Measurements from ENCODE around the gene C11orf65.
A peak's percentile ranks its signal among the peaks of the same experiment; 100 is the strongest.

The C11orf65 gene

DNA sequence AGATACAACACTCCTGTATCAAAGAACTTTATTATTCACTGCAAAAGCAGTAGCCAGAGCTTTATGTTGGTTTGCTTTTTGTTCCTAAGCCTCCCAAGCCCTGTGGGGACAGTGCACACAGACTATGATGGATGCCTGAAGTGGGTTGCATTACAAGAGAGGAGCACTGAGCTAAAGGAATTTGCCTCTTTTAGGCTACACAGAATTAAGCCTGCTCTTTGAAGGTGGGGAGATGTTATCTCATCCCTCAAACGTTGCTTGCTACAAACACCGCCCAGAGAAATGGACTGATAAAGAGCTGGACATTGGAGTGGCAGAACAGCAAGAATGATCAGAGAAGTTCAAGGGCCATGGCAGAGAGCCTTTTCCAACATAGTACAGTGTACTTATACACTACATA is 33.4 kb upstream of the C11orf65 start:
- H3K4me1 ChIP-seq (ENCODE audit: insufficient read depth, low read length), result peaks cover 30% of the 10 kb centered on the region
- ATAC-seq (ENCODE audit: insufficient read depth, low read depth) (no peak), DNase-seq (no peak)
- TF ChIP-seq, protein P1, sequence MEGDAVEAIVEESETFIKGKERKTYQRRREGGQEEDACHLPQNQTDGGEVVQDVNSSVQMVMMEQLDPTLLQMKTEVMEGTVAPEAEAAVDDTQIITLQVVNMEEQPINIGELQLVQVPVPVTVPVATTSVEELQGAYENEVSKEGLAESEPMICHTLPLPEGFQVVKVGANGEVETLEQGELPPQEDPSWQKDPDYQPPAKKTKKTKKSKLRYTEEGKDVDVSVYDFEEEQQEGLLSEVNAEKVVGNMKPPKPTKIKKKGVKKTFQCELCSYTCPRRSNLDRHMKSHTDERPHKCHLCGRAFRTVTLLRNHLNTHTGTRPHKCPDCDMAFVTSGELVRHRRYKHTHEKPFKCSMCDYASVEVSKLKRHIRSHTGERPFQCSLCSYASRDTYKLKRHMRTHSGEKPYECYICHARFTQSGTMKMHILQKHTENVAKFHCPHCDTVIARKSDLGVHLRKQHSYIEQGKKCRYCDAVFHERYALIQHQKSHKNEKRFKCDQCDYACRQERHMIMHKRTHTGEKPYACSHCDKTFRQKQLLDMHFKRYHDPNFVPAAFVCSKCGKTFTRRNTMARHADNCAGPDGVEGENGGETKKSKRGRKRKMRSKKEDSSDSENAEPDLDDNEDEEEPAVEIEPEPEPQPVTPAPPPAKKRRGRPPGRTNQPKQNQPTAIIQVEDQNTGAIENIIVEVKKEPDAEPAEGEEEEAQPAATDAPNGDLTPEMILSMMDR (IDR thresholded peaks at IDR 0.05; ENCODE audit: borderline replicate concordance, extremely low read depth, low read length, poor library complexity, severe bottlenecking), result no peak
- no peak for TF ChIP-seq EZH2 (IDR thresholded peaks at IDR 0.05; ENCODE audit: borderline replicate concordance, low read depth, low read length, severe bottlenecking)
- no peak overlapping the region for H3K27ac ChIP-seq (ENCODE audit: low read length)
- no peak overlapping the region for H3K4me2 ChIP-seq (ENCODE audit: insufficient read depth, low read length)
- H3K79me2 ChIP-seq (ENCODE audit: insufficient read depth, low read length), result peaks cover 36% of the 10 kb centered on the region
- no peak overlapping the region for H3K9ac ChIP-seq (ENCODE audit: low read depth, low read length)
- 0 out of 2 replicates have a peak, but pooled peaks cover 3% of the 10 kb centered on the region for H3K36me3 ChIP-seq (ENCODE audit: insufficient read depth, low read length)
- H2AFZ ChIP-seq (ENCODE audit: low read depth, low read length), result no peak overlapping the region
- no peaks in the 10 kb centered on the region for H3K9me3 ChIP-seq (ENCODE audit: insufficient read depth, low read length, severe bottlenecking)
- H3K4me3 ChIP-seq (ENCODE audit: low read depth in 1 of 2, low read length in 2 of 2), result no peak overlapping the region
- no peaks in the 10 kb centered on the region for H4K20me1 ChIP-seq (ENCODE audit: insufficient read depth, low read length)
- no peaks in the 10 kb centered on the region for H3K27me3 ChIP-seq (ENCODE audit: insufficient read depth, low read length, poor library complexity)

DNA sequence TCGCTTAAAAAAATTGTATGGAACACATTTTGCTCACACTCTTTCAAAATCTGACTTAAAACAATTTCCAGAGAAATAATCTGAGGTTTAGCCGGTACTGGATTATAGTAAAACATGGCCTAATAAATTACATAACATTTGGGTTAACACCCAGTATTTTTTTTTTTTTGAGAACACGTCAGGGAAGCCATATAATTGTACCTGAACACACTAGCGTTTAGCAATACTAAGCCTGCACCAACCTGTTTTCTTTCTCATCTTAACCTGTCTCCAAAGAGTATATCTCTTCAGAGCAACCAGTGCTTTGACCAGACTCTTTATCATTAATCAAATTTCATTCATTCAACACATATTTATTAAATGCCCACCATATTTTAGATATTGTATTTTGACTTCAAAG is 32.8 kb upstream of the C11orf65 start:
- TF ChIP-seq, protein P1 (IDR thresholded peaks at IDR 0.05; ENCODE audit: borderline replicate concordance, extremely low read depth, low read length, poor library complexity, severe bottlenecking), result no peak
- TF ChIP-seq EZH2 (IDR thresholded peaks at IDR 0.05; ENCODE audit: borderline replicate concordance, low read depth, low read length, severe bottlenecking), result no peak
- H4K20me1 ChIP-seq (ENCODE audit: insufficient read depth, low read length), result no peaks in the 10 kb centered on the region
- no peaks in the 10 kb centered on the region for H3K9me3 ChIP-seq (ENCODE audit: insufficient read depth, low read length, severe bottlenecking)
- H2AFZ ChIP-seq (ENCODE audit: low read depth, low read length), result no peak overlapping the region
- H3K27ac ChIP-seq (ENCODE audit: low read length), result no peak overlapping the region
- H3K79me2 ChIP-seq (ENCODE audit: insufficient read depth, low read length), result peaks cover 41% of the 10 kb centered on the region
- DNase-seq (no peak), ATAC-seq (ENCODE audit: insufficient read depth, low read depth) (no peak)
- H3K9ac ChIP-seq (ENCODE audit: low read depth, low read length), result no peak overlapping the region
- H3K36me3 ChIP-seq (ENCODE audit: insufficient read depth, low read length), result peaks cover 5% of the 10 kb centered on the region; the same call in 1 of the 2 replicates
- H3K4me2 ChIP-seq (ENCODE audit: insufficient read depth, low read length), result no peak overlapping the region
- no peak overlapping the region for H3K4me3 ChIP-seq (ENCODE audit: low read depth in 1 of 2, low read length in 2 of 2)
- H3K27me3 ChIP-seq (ENCODE audit: insufficient read depth, low read length, poor library complexity), result no peaks in the 10 kb centered on the region
- peaks cover 35% of the 10 kb centered on the region for H3K4me1 ChIP-seq (ENCODE audit: insufficient read depth, low read length)

DNA sequence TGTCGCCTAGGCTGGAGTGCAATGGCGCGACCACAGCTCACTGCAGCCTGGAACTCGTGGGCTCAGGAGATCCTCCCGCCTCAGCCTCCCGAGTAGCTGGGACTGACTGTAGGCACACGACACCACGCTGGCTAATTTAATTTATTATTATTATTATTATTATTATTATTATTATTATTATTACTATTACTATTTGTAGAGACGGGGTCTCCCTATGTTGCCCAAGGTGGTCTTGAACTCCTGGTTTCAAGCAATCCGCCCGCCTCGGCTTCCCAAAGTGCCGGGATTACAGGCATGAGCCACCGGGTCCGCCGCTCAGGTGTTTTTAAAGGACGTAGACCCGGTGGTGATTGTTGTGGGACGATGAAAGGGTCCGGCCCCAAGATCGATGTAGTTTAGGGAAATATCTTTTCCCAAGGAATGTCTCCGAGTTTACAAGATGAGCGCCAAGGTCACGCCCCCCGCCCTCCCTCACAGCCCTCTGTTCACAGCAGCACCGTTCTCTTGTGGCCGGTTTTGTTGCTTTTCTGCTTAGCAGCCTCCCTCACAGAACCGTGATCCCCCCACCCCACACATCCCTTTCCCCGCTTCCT is 31.6 kb upstream of the C11orf65 start:
- Histone ChIP-seq H3K36me3 (ENCODE audit: insufficient read depth, low read length) (peaks cover 17% of the 10 kb centered on the region), H3K9ac (ENCODE audit: low read depth, low read length) (peak overlapping the region; percentile 96), H3K4me3 (ENCODE audit: low read depth in 1 of 2, low read length in 2 of 2) (peak overlapping the region; percentile 40 to 59; a peak in 3 of 4 replicates), H3K27me3 (ENCODE audit: insufficient read depth, low read length, poor library complexity) (no peaks in the 10 kb centered on the region), H2AFZ (ENCODE audit: low read depth, low read length) (peak overlapping the region; percentile 72), H3K9me3 (ENCODE audit: insufficient read depth, low read length, severe bottlenecking) (no peaks in the 10 kb centered on the region), H3K4me2 (ENCODE audit: insufficient read depth, low read length) (peak overlapping the region; percentile 71), H3K79me2 (ENCODE audit: insufficient read depth, low read length) (peaks cover 54% of the 10 kb centered on the region), H4K20me1 (ENCODE audit: insufficient read depth, low read length) (no peaks in the 10 kb centered on the region), H3K27ac (ENCODE audit: low read length) (peak overlapping the region; percentile 83), H3K4me1 (ENCODE audit: insufficient read depth, low read length) (peaks cover 47% of the 10 kb centered on the region)
- ATAC-seq (ENCODE audit: insufficient read depth, low read depth) (peak; percentile 27), DNase-seq (peak; percentile 19)
- TF ChIP-seq, protein P1 (IDR thresholded peaks at IDR 0.05; ENCODE audit: borderline replicate concordance, extremely low read depth, low read length, poor library complexity, severe bottlenecking), result no peak
- TF ChIP-seq EZH2 (IDR thresholded peaks at IDR 0.05; ENCODE audit: borderline replicate concordance, low read depth, low read length, severe bottlenecking), result no peak

All from DND-41 (cell line).